Measurements from ENCODE around the gene FNIP2. TPM values are rescaled to one million over a fixed set of nuclear protein-coding genes. Genes with fewer than 3 reads are reported as not detected.

The FNIP2 gene
- 47.7 and 91.2 TPM in 2 replicates for total RNA-seq

DNA sequence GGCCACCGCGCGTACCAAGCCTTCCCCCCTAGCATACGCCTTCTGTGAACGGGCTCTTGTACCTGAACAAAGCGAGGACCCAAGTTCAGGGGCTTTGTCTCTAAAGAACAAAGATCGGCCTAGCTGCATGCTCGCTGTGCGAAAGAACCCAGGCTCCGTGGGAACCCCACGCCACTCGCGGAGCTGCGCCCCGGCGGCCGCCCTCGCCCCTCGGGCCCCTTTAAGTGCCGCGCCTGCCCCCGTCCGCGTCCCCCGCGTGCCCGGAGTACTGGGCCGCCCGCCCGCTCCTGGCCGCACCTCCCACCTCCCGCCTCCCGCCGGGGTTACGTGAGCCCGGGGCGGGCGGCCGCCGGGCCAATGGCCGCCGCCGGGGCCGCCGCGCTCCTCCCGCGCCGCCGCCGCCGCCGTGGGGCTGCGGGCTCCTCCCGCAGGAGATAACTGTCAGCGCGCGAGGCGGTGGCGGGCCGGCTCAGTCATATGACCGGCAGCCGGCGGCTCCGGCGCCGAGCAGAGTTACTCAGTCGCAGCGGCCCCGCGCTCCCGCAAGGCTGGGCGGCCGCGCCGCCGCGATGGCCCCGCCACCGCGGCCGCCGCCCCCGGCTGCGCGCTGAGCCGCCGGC lies at the start of gene FNIP2:
Gene FNIP2, plus strand, starts transcription at position 472 of the 620 bp plus-strand sequence. CDS start 187 bp downstream, outside the sequence.

GRCh38 chr4:158722917-158723793 lies 45.7 kb upstream of the FNIP2 start, which contains the start of gene PPID:
TSS of gene PPID (minus strand) at chr4:158723396. CDS start at chr4:158723288, 108 bp downstream.

Other genes with a start within 250 kb of the FNIP2 start
- 19.6 and 23.9 TPM in 2 replicates for gene RXFP1, start 247.1 kb upstream of the FNIP2 start, total RNA-seq
- 15.1 and 19.5 TPM in 2 replicates for gene C4orf46, start 97.1 kb upstream of the FNIP2 start, total RNA-seq
- gene ETFDH, start 96.7 kb upstream of the FNIP2 start, total RNA-seq, result 34.9 and 44.9 TPM in 2 replicates
- 26.6 and 30.5 TPM in 2 replicates for gene PPID, start 45.6 kb upstream of the FNIP2 start, total RNA-seq